ENCODE measurements around the gene HSPB8. TPM values are rescaled to one million over a fixed set of nuclear protein-coding genes. Genes with fewer than 3 reads are reported as not detected.

HSPB8 gene
- total RNA-seq, 2 experiments from 2014 or later: not detected

DNA sequence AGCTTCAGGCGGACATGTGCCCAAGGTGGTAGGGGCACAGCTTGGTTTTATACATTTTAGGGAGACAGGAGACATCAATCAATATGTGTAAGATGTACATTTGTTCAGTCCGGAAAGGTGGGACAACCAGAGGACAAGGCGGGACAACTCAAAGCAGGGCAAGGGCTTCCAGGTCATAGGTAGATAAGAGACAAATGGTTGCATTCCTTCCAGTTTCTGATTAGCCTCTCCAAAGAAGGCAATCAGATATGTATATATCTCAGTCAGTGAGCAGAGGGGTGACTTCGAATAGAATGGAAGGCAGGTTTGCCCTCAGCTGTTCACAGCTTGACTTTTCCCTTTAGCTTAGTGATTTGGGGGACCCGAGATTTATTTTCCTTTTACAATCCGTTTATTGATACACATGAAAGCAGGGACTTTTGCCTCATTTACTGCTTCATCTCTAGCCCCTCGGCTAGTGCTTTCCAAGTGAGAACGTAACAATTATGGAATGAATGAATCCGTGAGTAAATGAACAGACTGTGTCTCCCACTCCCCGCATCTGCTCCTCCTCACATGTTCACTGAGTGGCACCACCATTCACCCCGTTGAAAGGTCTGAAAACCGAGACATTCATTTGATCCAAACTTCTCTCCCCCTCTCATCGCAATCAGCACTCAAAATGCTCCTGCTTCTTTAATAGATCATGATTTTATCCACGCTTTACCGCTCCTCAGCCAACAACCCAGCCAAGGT, 6.9 kb upstream of the HSPB8 start:
- no peaks in the 10 kb centered on the region for H3K4me1 Mint-ChIP-seq
- intact Hi-C loops (cut with DNase I, micrococcal nuclease): no loop called here
- no peaks in the 10 kb centered on the region for H3K36me3 Mint-ChIP-seq (ENCODE audit: low read depth)
- peaks cover 2% of the 10 kb centered on the region for H3K9me3 Mint-ChIP-seq (ENCODE audit: low read depth)
- H3K4me3 Mint-ChIP-seq: no peak overlapping the region
- no peak overlapping the region for H3K27ac Mint-ChIP-seq
- CTCF ChIA-PET: no interaction called here
- peaks cover 8% of the 10 kb centered on the region for H3K27me3 Mint-ChIP-seq
- POLR2A ChIA-PET: no interaction called here
- DNase-seq (no peak), ATAC-seq (no peak)

- CTCF ChIA-PET: interaction anchor here (0.7 kb wide), 1 partner anchor 363 kb away, joined by 3 read pairs; no protein-coding TSS in a partner anchor
- no peaks in the 10 kb centered on the region for H3K36me3 Mint-ChIP-seq (ENCODE audit: low read depth)
- DNase-seq (no peak), ATAC-seq (no peak)
- H3K27me3 Mint-ChIP-seq: peaks cover 13% of the 10 kb centered on the region
- H3K9me3 Mint-ChIP-seq (ENCODE audit: low read depth): peaks cover 2% of the 10 kb centered on the region
- POLR2A ChIA-PET: no interaction called here
- intact Hi-C loops (cut with DNase I, micrococcal nuclease): no loop called here
- no peak overlapping the region for H3K27ac Mint-ChIP-seq
- H3K4me1 Mint-ChIP-seq: no peaks in the 10 kb centered on the region
- no peak overlapping the region for H3K4me3 Mint-ChIP-seq
Measured at GRCh38 chr12:119175081-119175480, 3.6 kb upstream of the HSPB8 start.

- ATAC-seq (no peak), DNase-seq (peak; percentile 28)
- H3K27ac Mint-ChIP-seq: no peak overlapping the region
- no peaks in the 10 kb centered on the region for H3K36me3 Mint-ChIP-seq (ENCODE audit: low read depth)
- H3K4me1 Mint-ChIP-seq: no peaks in the 10 kb centered on the region
- CTCF ChIA-PET: no interaction called here
- H3K27me3 Mint-ChIP-seq: peaks cover 13% of the 10 kb centered on the region
- intact Hi-C loops (cut with DNase I, micrococcal nuclease): no loop called here
- H3K9me3 Mint-ChIP-seq (ENCODE audit: low read depth): no peaks in the 10 kb centered on the region
- no peak overlapping the region for H3K4me3 Mint-ChIP-seq
- POLR2A ChIA-PET: no interaction called here
Measured at GRCh38 chr12:119176267-119177055, 2.3 kb upstream of the HSPB8 start.

GRCh38 chr12:119177056-119177325, 1.7 kb upstream of the HSPB8 start:
- H3K36me3 Mint-ChIP-seq (ENCODE audit: low read depth): no peaks in the 10 kb centered on the region
- peaks cover 13% of the 10 kb centered on the region for H3K27me3 Mint-ChIP-seq
- H3K4me3 Mint-ChIP-seq: no peak overlapping the region
- intact Hi-C loops (cut with DNase I, micrococcal nuclease): no loop called here
- POLR2A ChIA-PET: no interaction called here
- H3K27ac Mint-ChIP-seq: no peak overlapping the region
- no peaks in the 10 kb centered on the region for H3K4me1 Mint-ChIP-seq
- H3K9me3 Mint-ChIP-seq (ENCODE audit: low read depth): no peaks in the 10 kb centered on the region
- ATAC-seq: no peak
- CTCF ChIA-PET: no interaction called here
- no peak for DNase-seq

GRCh38 chr12:119177724-119178380, 879 bp upstream of the HSPB8 start:
- ChIA-PET CTCF (no interaction called here), POLR2A (no interaction called here)
- Mint-ChIP-seq H3K27me3 (peaks cover 13% of the 10 kb centered on the region), H3K27ac (no peak overlapping the region), H3K4me3 (no peak overlapping the region), H3K4me1 (no peaks in the 10 kb centered on the region), H3K36me3 (ENCODE audit: low read depth) (no peaks in the 10 kb centered on the region), H3K9me3 (ENCODE audit: low read depth) (no peaks in the 10 kb centered on the region)
- intact Hi-C loops (cut with DNase I, micrococcal nuclease): no loop called here
- no peak for ATAC-seq
- DNase-seq: no peak

DNA sequence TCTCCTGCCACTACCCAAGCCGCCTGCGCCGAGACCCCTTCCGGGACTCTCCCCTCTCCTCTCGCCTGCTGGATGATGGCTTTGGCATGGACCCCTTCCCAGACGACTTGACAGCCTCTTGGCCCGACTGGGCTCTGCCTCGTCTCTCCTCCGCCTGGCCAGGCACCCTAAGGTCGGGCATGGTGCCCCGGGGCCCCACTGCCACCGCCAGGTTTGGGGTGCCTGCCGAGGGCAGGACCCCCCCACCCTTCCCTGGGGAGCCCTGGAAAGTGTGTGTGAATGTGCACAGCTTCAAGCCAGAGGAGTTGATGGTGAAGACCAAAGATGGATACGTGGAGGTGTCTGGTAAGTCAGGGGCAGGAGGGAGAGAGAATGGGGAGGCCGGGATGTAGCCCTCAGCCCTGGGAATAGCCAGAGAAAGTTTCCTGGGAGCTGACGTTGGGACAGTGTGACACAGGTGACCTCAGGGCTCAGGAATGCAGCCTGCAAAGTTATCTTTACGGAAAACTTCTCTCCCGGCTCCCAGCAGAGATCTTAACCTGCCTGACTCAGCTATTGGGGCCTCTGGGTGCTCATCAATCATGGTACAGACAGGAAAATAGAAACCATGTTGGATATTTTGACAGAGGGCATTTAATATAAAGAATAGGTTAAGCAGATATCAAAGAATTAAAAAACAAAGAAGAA, 747 bp downstream of the HSPB8 start:
- Mint-ChIP-seq H3K9me3 (ENCODE audit: low read depth) (no peaks in the 10 kb centered on the region), H3K4me1 (no peaks in the 10 kb centered on the region), H3K27me3 (peaks cover 13% of the 10 kb centered on the region), H3K36me3 (ENCODE audit: low read depth) (no peaks in the 10 kb centered on the region), H3K27ac (no peak overlapping the region), H3K4me3 (no peak overlapping the region)
- ChIA-PET POLR2A (no interaction called here), CTCF (no interaction called here)
- intact Hi-C loops (cut with DNase I, micrococcal nuclease): no loop called here
- ATAC-seq (no peak), DNase-seq (no peak)

- ChIA-PET POLR2A (no interaction called here), CTCF (no interaction called here)
- H3K4me3 Mint-ChIP-seq: no peak overlapping the region
- H3K9me3 Mint-ChIP-seq (ENCODE audit: low read depth): no peaks in the 10 kb centered on the region
- H3K4me1 Mint-ChIP-seq: no peaks in the 10 kb centered on the region
- H3K27me3 Mint-ChIP-seq: peaks cover 13% of the 10 kb centered on the region
- intact Hi-C loops (cut with DNase I, micrococcal nuclease): no loop called here
- ATAC-seq: no peak
- no peak for DNase-seq
- H3K27ac Mint-ChIP-seq: no peak overlapping the region
- no peaks in the 10 kb centered on the region for H3K36me3 Mint-ChIP-seq (ENCODE audit: low read depth)
Measured at GRCh38 chr12:119180380-119181040, 1.8 kb downstream of the HSPB8 start.

- POLR2A ChIA-PET: no interaction called here
- DNase-seq: no peak
- Mint-ChIP-seq H3K27me3 (peaks cover 10% of the 10 kb centered on the region), H3K9me3 (ENCODE audit: low read depth) (no peaks in the 10 kb centered on the region), H3K4me1 (no peaks in the 10 kb centered on the region), H3K4me3 (no peak overlapping the region), H3K36me3 (ENCODE audit: low read depth) (no peaks in the 10 kb centered on the region), H3K27ac (no peak overlapping the region)
- intact Hi-C loops (cut with DNase I, micrococcal nuclease): no loop called here
- CTCF ChIA-PET: interaction anchor here (1.7 kb wide), 1 partner anchor 10 kb away, joined by 4 read pairs; no protein-coding TSS in a partner anchor
- ATAC-seq: no peak
Measured at GRCh38 chr12:119181202-119181601, 2.5 kb downstream of the HSPB8 start.

DNA sequence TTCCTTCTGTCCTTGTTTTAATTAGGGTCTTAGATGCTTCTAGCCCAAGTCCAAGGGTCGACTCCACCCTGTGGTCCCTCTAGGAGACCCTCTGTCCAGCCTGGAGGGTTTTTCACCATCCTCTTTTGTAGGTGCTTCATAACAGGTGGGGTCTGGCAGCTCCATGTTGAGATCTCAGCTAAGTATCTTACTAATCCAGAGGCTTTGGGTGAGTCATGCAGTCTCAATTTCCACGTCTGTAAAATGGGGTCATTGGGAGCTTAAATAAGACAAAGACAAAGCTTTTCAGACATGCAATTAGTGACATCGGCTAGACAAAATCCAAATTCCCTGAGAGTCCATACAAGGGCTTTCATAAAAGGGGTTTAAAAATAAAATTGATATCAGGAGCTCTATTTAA, 3.2 kb downstream of the HSPB8 start:
- Mint-ChIP-seq H3K27me3 (peaks cover 7% of the 10 kb centered on the region), H3K9me3 (ENCODE audit: low read depth) (no peaks in the 10 kb centered on the region), H3K36me3 (ENCODE audit: low read depth) (no peaks in the 10 kb centered on the region), H3K4me1 (no peaks in the 10 kb centered on the region), H3K4me3 (no peak overlapping the region), H3K27ac (no peak overlapping the region)
- CTCF ChIA-PET: interaction anchor here (1.7 kb wide), 1 partner anchor 10 kb away, joined by 4 read pairs; no protein-coding TSS in a partner anchor
- POLR2A ChIA-PET: interaction anchor here (0.7 kb wide), 1 partner anchor 1307 kb away, joined by 4 read pairs; no protein-coding TSS in a partner anchor
- DNase-seq (no peak), ATAC-seq (no peak)
- intact Hi-C loops (cut with DNase I, micrococcal nuclease): no loop called here

GRCh38 chr12:119182701-119183493, 4.2 kb downstream of the HSPB8 start:
- Mint-ChIP-seq H3K36me3 (ENCODE audit: low read depth) (no peaks in the 10 kb centered on the region), H3K27me3 (peaks cover 6% of the 10 kb centered on the region), H3K27ac (no peak overlapping the region), H3K4me1 (no peaks in the 10 kb centered on the region), H3K9me3 (ENCODE audit: low read depth) (no peaks in the 10 kb centered on the region), H3K4me3 (no peak overlapping the region)
- ChIA-PET CTCF (interaction anchor here (1.7 kb wide), 1 partner anchor 9 kb away, joined by 4 read pairs; no protein-coding TSS in a partner anchor), POLR2A (interaction anchor here (0.7 kb wide), 1 partner anchor 1308 kb away, joined by 4 read pairs; no protein-coding TSS in a partner anchor)
- no peak for DNase-seq
- ATAC-seq: no peak
- intact Hi-C loops (cut with DNase I, micrococcal nuclease): no loop called here
